Stimulated activated CD8-positive, alpha-beta memory T cell treated with anti-CD3 and anti-CD28 coated beads, Interleukin-4, amount 100 ng/mL, for 4 hours (primary cell): ENCODE data around the gene THTPA.
"Not testable (repeated sequence)": the region's sequence is repeated elsewhere in the genome, so short reads cannot be mapped to it uniquely, and the experiment has no call there.

Experiments
- DNase-seq, 2 donors: peaks; one replicate each; pipeline ENCODE4 v3.0.0-alpha.2; 2020; ENCODE audit warnings: low read depth in 2 of 2, low spot score in 1 of 2

THTPA gene

DNA sequence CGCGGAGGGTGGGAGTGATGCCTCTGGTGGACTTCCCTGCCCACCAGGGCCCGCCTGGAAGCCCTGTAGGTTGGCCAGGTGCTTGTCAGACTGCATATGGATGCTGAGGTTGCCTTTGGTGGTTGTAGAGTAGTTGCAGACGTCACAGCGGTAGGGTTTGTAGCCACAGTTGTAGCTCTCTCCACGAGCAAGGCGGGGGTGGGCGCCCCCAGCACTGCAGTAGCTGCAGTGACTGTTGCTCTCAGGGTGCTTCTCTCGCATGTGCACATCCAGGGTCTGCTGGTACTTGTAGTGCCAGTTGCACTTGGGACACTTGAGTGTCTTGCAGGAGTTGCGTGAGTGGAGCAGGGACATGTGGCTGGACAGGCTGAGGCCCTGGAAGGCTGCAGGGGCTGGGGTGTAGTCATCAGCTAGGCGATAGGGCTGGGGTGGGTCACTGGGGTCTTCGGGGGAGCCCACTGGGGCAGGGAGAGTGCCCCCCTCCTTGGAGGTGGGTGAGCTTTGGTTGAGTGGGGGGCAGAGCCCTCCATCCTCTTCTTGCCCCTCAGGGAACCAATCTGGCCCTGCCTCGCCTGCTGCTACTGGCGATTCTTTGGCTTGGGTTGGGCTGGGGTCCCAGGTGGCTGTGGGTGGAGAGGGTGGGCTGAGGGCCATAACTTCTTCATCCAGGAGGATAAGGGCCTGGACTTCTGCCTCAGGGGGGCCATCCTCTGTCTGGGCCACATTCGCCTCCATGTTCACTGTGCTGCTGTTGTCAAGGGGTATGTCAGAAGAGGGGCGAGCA lies 22.2 kb upstream of the THTPA start:
- DNase-seq: no peak

DNA sequence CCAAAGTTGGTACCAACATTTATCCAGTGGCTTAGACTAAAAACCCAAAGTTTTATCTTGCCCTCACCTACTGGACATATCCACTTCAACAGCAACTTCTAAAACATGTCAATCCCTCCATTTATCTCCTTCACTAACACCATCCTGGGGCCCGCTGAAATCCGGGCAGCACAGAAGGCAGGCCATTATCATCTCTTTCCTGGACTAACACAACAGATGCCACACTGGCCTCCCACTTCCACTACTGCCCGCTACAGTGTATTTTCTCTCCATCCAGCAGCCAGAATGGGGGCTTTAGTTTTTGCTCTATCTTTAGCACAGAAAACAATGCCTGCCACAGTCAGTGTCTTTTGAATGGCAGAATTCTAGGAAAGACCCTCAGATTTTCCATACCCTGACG lies 20.1 kb upstream of the THTPA start:
- DNase-seq: no peak

DNA sequence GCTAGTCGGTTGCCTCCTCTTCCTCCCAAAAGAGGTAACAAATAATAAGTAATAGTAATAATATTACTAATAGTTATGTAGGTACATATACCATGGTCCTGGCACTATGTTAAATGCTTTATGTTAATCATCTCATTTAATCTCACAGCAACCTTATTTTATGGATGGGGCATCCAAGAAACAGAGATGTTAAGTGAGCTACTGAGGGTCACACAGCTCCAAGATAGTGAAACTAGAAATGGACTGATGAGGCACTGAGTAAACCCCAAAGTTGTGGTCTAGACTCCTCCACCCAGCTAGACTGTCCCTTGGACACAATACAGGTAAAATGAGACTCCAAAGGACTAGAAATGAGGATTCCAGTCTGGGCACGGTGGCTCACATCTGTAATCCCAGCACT lies 19.6 kb upstream of the THTPA start:
- no peak for DNase-seq

DNA sequence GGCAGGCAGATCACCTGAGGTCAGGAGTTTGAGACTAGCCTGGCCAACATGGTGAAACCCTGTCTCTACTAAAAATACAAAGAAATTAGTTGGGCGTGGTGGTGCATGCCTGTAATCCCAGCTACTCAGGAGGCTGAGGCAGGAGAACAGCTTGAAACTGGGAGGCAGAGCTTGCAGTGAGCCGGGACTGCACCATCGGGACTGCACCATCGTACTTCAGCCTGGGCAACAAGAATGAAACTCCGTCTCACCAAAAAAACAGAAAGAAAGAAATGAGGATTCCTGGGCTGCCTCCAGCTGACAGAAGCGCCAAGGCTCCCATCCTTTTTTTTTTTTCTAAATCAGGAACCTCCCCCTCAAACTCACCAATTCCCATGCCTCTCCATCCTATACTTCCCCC lies 19.2 kb upstream of the THTPA start:
- DNase-seq: not testable (repeated sequence)

DNA sequence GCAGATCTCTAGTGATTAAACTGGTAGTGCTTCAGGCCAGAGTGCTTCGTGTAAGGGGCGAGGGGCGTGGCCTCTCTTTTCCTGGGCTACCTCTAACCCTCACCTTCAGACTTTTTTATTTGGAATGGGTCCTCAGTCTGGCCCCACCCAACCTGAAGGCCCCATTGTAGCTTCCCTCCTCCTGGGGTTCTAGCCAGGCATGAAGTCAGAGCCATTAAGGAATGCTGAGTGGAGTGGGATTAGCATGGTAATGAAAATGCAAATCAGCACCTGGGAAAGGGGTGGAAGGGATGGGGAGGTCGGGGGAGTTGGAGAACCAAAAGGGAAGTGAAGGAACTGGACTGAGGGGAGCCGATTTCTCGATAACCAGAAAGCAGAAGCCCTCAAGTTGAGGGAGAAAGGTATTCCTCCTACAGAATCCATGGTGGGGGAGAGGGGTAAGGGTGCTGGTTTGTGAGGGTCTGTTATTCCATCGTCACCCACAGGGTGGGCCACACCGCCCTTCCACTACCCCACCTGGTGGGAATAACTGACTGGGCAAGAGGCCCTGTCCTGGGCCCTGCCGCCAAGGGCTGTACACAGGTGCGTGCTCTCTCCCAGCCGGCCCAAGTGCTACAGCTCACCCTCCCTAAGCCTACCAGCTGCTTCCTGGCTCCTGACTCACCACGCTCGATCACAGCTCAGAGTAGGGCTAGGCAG lies 18.6 kb upstream of the THTPA start:
- no peak for DNase-seq

DNA sequence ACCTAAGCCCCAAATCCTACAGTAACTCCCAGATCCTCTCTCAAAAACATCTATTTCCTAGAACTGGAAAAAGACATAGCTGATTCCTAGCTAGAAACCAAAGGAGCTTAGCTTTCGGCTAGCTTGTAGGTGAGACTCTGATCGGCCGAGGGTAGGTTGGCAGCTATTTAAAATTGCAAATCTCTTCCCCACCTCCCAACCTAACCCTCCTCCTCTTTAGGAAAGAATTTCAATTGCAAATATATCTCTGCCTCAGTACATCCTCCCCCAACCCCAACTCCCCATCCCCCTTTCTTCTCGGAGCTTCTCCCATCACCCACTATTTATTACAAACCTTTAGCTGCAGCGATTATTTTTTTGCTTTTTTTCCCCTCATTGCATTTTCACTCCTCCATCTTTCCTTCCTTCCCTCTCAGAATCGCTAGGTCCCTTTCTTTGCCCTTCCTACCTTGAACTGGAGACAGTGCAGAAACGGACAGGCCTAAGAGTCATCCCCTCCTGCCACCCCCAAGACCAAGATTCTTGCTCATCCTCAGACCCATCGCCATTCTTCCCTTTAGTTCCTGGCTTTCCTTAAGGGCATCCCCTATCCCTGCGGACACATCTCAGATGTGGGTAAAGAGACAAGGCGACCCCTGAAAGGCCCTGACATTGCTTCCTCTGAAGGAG lies 17.9 kb upstream of the THTPA start:
- no peak for DNase-seq

DNA sequence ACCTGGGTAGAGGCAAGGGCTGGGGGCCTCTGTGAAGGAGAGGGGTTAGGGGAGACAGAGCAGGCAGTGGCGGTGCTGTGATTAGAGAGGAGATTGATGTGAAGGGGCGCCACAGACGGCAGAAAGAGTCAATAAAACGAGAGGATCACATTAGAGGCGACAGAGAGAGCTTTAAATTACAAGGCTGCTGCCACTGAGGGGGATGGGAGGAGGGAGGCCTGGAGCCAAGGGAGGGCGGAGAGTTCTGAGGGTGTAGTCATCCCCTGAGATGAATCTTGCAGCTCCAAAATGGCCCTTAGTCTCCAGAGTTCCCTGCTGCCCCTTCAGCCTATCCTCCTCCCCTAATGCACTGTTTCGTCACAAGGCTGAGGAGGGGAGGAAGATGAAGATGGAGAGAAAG lies 17.3 kb upstream of the THTPA start:
- DNase-seq: no peak

DNA sequence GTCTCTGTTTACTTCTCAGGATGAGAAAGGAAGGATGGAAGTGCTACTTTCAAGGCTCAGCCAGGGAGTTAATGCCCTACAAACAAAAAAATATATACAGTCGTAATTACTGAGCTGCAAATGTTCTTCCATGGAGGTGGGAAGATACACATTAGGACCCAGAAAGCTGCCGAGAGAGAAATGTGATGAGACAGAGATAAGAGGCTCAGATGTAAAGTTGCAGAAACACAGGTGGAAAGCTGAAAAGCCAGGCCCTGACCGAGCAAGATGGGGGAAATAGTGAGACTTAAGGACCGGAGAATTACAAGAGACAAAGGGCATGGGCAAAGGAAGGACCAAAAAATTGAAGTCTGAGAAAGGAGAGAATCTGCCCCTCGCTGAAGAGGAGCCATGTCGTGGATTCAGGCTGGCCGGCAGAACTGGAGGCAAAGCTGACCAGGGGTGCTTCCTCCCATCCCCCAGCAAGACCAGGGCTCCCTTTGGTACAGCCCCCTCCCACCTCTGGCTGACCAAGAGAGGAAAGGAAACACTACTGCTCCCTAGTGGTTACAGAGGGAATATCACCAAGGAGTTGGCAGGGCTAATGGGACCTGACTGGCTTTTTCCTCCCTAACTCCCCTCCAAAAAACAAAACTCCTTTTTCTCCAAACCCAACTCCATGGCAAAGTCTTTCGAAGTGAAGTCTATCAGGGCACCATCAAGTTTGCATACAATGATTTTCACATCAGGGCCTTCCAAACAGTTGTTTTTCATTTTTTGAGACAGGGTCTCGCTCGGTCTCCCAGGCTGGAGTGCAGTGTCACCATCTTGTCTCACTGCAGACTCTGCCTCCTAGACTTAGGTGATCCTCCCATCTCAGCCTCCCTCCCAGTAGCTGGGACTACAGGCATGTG lies 16.6 kb upstream of the THTPA start:
- no peak for DNase-seq

DNA sequence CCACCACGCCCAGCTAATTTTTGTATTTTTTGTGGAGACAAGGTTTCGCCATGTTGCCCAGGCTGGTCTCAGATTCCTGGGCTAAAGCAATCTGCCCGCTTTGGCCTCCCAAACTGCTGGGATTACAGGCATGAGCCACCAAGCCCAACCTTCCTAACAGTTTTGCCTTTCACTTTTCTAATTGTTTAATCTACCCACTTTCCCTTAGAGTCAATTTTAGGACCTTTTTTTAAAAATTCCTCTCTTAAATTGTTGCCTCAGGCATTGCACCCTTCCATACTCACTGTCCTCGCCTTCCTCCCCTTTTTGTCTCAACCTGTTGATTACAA lies 16.0 kb upstream of the THTPA start:
- DNase-seq: no peak

DNA sequence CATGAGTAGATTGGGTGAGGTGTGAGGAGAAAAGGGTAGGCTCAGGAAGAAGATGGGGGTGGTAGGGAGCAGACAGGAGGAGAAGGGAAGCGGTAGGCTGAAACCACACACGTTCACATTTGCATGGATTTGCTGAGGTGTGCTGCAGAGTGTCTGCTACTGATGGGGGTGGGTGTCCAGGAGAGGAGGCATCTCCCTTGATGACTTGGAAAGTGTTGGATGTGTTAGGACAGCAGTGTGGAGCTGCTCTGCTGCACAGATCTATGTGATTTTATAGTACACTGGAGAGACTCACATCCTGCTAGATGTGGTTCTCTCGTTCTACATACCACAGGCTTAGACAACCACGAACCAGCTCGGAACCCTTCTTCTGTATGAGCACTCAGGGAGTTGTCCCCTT lies 13.8 kb upstream of the THTPA start:
- no peak for DNase-seq

DNA sequence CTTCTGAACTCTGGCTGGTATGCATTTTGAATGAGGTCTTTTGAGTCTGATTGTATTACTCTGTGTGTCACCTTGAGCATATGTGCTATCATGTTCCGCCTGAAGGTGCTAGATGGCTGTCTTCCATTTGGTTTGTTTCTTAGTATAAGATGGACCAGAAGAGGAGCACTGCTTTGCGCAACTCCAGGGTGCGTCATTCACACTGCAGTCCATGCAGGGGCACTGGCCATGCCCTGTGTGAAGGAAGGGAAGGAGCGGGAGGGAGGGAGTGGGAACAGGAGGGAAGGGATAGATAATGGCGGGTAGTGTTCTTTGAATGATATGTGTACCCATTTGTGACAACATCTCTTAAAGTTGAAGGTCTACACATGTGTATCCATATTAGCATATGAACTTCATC lies 12.7 kb upstream of the THTPA start:
- no peak for DNase-seq

DNA sequence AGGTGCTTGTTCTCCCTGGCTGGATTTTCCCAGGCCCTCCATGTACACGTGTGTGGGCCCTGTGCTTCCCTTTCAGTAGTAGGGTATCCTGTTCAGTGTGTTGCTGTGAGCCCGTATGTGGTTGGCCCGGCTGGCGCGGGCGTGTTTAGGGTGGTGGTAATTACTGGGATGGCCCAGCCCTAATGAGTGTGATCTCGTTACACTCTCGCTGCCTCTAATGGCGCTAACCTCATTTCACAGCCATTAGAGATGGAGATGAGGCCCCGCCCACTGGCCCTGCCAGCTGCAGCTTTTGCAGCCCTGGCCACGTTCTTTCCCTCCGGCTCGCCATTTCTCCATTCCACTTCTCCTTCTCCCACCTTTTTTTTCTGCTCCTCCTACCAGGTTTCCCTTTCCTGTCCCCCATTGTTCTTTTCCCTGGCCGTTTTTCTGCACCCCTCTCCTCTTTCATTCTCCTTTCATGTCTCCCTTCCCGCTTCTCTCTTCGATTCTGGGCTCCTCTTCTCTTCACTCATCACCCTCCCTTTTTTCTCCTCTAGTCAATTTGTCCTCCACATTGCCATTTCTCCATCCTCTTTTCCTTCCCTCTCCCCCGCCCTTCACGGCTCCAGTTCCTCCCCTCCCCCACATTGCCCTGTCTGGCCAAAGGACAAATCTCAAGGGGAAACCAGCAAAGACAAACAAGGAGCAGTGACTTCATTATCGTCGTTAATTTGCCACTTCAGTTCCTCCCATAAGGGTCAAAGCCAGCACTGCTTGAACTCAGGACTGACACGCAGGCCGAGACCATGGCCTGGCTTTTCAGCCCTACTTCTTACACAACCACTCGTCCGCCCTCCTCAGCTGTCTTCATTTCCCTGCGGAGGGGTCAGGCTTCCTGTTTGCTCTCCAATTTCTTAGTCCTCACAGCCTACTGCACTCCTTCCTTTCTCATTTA lies 11.3 kb upstream of the THTPA start:
- DNase-seq: no peak

DNA sequence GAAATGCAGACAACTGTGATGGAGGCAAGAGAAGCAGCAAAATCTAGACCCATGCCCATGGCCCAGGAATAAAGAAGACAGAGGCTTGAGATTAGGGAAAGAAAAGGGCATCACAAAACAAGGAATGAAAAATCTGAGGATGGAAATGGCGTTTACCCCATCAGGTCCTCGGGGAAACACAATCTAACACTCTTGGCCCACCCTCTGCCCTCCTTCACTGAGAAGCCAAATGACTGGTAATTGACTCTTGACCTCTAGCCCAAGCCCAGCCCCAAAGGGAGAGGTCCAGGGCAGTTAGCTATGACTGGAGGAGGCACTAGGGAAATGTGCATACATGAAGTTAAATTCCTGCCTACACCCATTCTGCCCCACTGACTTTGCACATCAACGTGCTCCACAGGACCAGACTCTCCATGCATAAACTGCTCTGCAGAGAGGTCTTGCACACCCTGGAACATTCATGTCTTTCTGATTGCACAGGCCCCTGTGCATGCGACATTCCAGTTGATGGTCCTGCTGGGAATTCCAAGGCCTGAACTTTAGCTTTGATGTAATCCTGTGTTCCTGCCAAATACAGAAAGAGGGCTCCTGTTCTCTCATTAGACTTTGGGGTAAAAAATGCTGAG lies 10.2 kb upstream of the THTPA start:
- no peak for DNase-seq

DNA sequence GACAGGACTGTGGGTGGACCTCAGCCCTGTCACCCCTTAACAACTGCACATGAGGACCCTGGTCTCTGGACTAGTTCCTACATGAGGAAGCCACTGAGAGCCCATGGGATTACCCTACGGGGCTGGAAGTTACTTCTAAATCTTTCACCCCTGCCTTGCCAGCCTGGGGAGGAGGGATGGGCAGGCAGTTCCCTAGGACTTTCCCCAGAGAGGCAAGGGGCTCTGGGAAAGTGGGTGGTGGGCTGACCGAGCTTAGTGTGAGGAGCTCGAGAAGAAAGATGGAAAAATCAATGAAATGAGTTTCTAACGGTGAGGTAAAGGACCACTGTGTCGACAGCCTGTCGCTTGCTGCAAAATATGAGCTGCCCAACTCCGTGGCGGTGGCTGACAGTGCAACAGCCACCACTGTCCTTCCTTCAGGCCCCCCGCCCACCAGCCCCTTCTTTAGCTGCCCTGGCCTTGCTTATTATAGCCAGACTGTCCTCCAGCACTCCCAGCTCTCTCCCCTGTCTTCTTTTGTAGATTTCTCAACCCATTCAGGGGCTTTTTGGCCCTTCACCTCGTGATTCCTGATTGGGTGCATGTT lies 9.5 kb upstream of the THTPA start:
- DNase-seq: no peak

DNA sequence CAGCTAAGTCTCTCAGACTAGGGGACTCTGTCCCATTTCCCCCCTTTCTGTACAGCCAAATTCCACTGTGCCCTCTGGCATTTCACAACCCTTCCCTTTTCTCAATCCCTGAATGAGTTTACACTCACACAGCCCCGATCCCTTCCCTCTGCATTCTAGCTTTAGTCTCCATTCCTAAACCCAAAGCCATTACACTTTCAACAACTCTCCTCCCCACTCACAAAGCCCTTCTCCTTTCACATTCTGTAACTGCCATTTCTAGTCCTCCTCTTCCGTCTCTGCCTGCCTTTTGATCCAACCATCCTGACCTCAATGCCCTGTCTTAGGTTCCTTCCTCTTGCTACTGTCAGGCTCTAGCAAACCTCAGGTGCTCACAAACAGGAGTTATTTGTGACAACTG lies 8.1 kb upstream of the THTPA start:
- no peak for DNase-seq

DNA sequence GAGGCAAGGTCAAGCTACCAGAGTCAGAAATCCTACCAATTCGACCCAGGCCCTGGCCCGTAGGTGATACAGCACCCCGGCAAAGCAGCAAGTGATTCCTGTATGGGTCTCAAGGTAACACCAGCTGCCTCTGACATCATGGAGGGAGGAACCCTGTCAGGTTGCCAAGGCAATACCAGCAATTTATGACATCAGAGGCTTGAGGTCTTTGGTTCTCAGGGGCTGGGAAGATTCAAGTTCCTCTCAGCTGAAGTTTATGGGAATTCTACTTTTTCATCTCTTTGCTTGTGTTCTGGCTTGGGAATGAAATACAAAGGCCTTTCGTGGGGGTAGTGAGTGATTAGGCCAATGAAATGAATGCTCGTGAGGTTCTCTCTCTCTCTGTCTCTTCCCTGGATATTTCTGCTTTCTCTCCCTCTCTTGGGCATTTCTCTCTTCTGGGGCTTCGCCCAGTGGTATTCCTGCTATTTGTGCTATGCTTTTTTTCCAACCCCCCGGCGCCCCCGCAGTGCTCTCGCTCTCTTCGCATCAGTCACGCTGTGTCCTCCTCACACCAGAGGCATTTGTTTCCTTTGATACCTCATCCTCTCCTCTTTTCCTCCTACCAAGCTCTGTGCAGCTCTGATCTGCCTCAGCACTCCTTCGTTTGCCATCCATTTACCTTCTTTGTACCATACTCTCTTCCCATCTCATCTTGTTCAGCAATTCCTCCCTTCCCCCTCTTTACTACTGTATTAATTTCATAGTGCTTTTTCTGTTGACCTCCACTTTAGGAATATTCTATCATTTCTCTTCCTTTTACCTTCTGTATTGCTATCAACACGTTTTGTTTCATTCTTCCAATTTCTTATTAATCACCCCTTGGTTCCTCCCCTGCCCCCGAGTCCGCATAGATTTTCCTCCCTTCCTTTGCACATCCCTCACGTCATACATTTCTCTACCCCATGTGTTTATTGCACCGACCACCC lies 7.4 kb upstream of the THTPA start:
- no peak for DNase-seq

DNA sequence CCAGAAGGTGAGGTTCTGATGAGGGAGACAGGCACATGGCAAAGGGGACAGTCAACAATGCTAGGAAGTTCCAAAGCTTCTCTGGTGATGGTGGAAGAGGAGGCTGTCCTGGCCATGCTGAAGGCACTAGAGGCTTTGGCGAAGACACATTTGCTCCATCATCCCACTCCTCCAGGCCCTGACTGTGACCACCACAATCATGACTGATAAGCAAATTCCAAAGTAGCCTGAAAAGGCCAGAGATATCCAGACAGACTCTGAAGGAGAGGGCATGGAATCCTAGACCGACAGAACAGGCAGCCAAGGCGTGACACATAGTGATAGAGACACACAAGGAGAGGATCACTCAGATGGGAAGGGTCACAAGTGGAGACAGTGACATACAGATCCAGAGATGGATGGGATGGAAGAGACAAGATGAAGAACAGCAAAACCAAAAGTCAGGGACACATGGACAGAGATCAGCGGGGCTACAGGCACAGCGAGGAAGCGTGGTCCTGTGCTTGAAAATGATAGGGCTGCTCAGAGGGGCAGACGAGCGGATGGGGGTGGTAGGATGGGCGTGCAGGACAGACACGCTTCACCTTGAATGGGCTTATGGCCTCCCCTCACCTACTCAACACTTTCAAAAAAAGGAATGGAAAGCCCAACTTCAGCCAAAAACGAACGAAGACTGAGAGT lies 5.8 kb upstream of the THTPA start:
- no peak for DNase-seq

DNA sequence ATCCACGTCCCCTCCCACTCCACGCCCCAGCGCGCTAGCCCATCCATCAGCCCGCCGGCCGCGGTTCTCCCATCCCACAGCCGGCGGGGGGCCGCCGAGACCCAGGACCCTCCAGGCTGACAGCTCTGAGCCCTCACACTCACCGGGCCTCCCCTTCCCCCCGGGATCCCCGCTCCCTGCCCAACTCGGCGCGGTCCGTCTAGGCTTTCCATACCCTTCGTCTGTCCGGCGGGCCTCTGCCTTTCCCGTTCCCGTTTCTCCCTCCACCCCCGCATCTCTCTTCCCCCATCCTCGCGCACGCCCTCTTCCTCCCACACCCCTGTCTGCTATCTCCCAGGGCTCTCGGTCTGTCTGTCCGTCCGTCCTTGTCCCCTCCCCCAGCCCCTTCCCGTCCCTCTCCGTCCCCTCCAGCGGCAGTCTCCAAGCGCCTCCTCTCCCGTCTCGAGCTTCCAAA lies 5.2 kb upstream of the THTPA start:
- DNase-seq: no peak
